Psoas muscle (tissue), 8 donors: ENCODE data around the gene KRT78. TPM values are rescaled to one million over a fixed set of nuclear protein-coding genes. Genes with fewer than 3 reads are reported as not detected.

ENCODE experiments used
- ATAC-seq, 4 donors: fragments of 200-7000 bp; cut with Tn5 transposase; one replicate each; pipeline ENCODE4 v1.9.1; 2020; ENCODE audit warnings: moderate library complexity in 3 of 4, mild to moderate bottlenecking in 2 of 4
- DNase-seq, 2 donors: peaks; one replicate each; pipeline ENCODE4 v3.0.0-alpha.2; 2020
- H3K27ac ChIP-seq: fragments of 200-600 bp; one replicate; pipeline ENCODE4 v1.8.0; 2022
- H3K27me3 ChIP-seq, 3 donors: fragments of 200-600 bp in 1 of 3; one replicate each; pipeline versions ENCODE4 v1.6.1 to v1.8.0; 2013 to 2022; ENCODE audit warnings: low read length in 2 of 3, mild to moderate bottlenecking in 2 of 3, moderate library complexity in 1 of 3; ENCODE audit not compliant: insufficient read depth in 3 of 3
- H3K36me3 ChIP-seq, 2 donors: fragments of 200-600 bp in 1 of 2; one replicate each; pipeline versions ENCODE4 v1.6.1 to v1.8.0; 2013 to 2022; ENCODE audit warnings: low read depth in 1 of 2, mild to moderate bottlenecking in 1 of 2, moderate library complexity in 1 of 2; ENCODE audit not compliant: insufficient read depth in 1 of 2
- H3K4me1 ChIP-seq: fragments of 200-600 bp; one replicate; pipeline ENCODE4 v1.8.0; 2022
- H3K4me3 ChIP-seq: fragments of 200-600 bp; one replicate; pipeline ENCODE4 v1.8.0; 2022; ENCODE audit warnings: mild to moderate bottlenecking
- H3K9me3 ChIP-seq: fragments of 200-600 bp; one replicate; pipeline ENCODE4 v1.8.0; 2022
- WGBS, 3 donors: extraction: QIAGEN DNeasy Blood & Tissue Kit; methylation state at CpG; one replicate each; pipeline versions ENCODE4 v1.1.6 to v1.1.7; 2013; 5-methylcytosine and 5-hydroxymethylcytosine counted together
- intact Hi-C, 2 donors: fragments of 100-400 bp; cut with DNase I; formaldehyde crosslinking; loops; one replicate each; pipeline versions ENCODE4 v1.11.0 to v1.14.2; 2022
- polyA plus RNA-seq, 3 donors: library from polyadenylated mRNA; stranded (reverse); fragments of 200-250 nt; gene quantifications; one replicate each; pipeline ENCODE4 v1.2.3, GENCODE V29; 2013
- total RNA-seq, 4 donors: library from RNA; stranded (reverse); fragmentation: NEBNext Ultra II Directional in 2 of 4; extraction: Animal tissue kit (Norgen Biotek cat#: 25700) in 2 of 4; gene quantifications; one replicate each; pipeline versions ENCODE4 v1.2.1 to v1.2.4, GENCODE V29; 2021 to 2023
- TF ChIP-seq, protein P1 (sequence below): fragments of 200-600 bp; IDR thresholded peaks from one replicate; pipeline ENCODE4 v1.8.0; 2022; ENCODE audit warnings: antibody characterized with exemption
- donor health status: healthy with polysubstance abuse.
- donor health status: DM: no; HTN: no; CAD: no; lungs with moderate emphysema.
- donor health status: Bipolar disorder and iron deficiency.
- donor health status: healthy.
- donor health status: DM: yes; HTN: yes; CAD: no.
- donor health status: DM: no; HTN: no; CAD: no.
- donor health status: DM: no; HTN: no; CAD: no.
- donor health status: DM: yes; HTN: yes; CAD: no.

The KRT78 gene
- total and polyA plus RNA-seq, 7 donors, result 0.04 TPM; not detected in 6

DNA sequence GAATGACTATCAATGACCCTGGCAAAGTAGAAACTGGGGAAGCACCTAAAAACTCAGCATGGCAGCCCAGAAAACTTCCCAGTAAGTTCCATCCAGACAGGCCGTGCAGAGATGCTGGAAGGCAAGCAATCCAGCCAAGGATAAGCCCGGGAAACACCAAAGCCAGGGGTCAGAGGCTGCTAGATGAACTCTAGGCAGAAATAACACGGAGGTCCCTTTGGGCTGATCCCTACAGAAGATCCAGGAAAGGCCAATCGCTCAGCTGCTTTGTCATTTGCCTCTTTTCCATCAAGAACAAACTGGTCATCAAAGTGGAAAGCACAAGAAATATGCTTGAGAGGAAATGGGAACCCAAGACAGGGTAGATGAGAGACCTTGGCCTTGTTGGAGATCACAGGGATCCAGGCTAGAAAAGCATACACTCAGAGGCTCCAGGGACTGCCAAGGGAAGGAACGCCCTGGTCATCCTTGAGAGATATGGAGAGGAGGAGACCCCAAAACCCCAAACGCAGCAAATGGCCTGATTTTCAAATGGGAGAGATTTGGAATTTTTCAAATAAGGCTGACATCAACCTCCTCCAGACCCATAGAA lies 21.2 kb downstream of the KRT78 start:
- no peaks in the 10 kb centered on the region for H3K9me3 ChIP-seq
- no peak overlapping the region for H3K27ac ChIP-seq
- WGBS, 3 donors, result 76 to 80% (median 77%) methylated on average over 6 of the region's 6 CpGs
- no peak overlapping the region for H3K4me3 ChIP-seq
- DNase-seq, result no peak
- no peaks in the 10 kb centered on the region for H3K4me1 ChIP-seq
- ATAC-seq, result no peak
- TF ChIP-seq, protein P1, sequence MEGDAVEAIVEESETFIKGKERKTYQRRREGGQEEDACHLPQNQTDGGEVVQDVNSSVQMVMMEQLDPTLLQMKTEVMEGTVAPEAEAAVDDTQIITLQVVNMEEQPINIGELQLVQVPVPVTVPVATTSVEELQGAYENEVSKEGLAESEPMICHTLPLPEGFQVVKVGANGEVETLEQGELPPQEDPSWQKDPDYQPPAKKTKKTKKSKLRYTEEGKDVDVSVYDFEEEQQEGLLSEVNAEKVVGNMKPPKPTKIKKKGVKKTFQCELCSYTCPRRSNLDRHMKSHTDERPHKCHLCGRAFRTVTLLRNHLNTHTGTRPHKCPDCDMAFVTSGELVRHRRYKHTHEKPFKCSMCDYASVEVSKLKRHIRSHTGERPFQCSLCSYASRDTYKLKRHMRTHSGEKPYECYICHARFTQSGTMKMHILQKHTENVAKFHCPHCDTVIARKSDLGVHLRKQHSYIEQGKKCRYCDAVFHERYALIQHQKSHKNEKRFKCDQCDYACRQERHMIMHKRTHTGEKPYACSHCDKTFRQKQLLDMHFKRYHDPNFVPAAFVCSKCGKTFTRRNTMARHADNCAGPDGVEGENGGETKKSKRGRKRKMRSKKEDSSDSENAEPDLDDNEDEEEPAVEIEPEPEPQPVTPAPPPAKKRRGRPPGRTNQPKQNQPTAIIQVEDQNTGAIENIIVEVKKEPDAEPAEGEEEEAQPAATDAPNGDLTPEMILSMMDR, result no peak
- no peaks in the 10 kb centered on the region for H3K36me3 ChIP-seq
- intact Hi-C loops, result no loop called here
- H3K27me3 ChIP-seq, result peaks cover 0 to 21% (median 5%) of the 10 kb centered on the region in 3 donors

DNA sequence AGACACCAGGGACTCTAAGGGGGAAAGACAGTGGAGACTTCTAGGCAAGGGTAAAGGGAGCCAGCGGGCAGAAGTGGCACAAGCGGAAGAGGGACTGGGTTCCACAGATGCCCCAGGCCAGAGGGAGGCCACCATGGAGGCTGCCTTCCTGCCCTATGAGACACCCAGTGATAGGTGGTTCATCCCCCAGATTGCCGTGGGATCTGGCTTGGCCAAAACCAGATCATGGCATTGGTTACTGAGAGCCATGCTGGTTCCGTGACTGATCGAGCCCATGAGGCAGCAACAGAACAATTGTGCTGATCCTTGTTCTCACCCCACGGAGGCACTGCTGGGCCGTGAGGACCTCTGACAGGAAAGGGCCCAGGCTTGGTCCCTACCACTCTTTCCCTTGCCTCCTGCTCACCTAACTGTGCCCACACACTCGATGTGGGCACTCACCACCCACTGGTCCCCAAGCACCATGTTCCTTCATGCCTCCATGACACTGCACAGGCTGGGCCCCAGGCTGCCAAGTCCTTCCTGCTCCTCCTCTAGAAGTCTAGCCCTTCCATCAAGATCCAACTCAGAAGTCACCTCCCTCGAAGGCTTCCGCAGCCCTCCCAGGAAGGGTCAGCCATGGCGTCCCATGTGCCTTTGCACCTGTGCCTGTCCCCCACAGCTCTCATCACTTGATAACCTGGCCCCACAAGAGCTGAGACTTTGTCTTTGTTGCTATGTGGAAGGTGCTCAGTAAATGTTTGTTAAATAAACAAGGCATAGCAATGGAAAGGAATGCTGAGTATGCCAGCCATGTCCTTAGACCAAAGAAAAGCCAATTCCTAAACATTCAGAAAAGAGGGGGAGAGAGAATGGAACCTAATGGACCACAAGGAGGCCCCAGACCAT lies 21.9 kb downstream of the KRT78 start:
- no peaks in the 10 kb centered on the region for H3K36me3 ChIP-seq
- TF ChIP-seq, protein P1, result no peak
- ATAC-seq (no peak), DNase-seq (no peak)
- no peaks in the 10 kb centered on the region for H3K4me1 ChIP-seq
- intact Hi-C loops, result no loop called here
- H3K9me3 ChIP-seq, result no peaks in the 10 kb centered on the region
- 90 to 92% (median 91%) methylated on average over 11 of the region's 11 CpGs for WGBS, 3 donors
- H3K4me3 ChIP-seq, result no peak overlapping the region
- H3K27ac ChIP-seq, result no peak overlapping the region
- peaks cover 0 to 21% (median 5%) of the 10 kb centered on the region in 3 donors for H3K27me3 ChIP-seq

DNA sequence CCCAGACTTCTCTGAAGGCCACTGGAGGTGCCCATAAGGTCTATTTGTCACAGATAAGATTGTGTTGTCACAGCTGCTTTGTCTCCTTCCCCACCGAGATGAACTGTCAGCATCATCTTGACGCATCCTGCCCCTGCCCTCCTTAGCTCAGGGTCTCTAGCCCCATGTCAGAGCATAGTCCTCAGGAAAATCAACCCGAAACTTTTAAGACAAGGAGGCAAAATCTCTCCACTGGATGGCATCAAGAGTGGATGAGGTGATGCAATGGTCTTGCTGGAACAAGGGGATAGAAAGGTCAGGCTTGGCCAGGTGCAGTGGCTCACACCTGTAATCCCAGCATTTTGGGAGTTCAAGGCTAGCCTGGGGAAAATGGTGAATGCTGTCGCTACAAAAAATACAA lies 22.8 kb downstream of the KRT78 start:
- Histone ChIP-seq H3K36me3 (no peaks in the 10 kb centered on the region), H3K27ac (no peak overlapping the region), H3K27me3 (peaks cover 0 to 27% (median 3%) of the 10 kb centered on the region in 3 donors), H3K4me1 (no peaks in the 10 kb centered on the region), H3K9me3 (no peaks in the 10 kb centered on the region), H3K4me3 (no peak overlapping the region)
- TF ChIP-seq, protein P1, result no peak
- DNase-seq, result no peak
- intact Hi-C loops, result no loop called here
- 75 to 80% (median 78%) methylated on average over 4 of the region's 4 CpGs for WGBS, 3 donors
- no peak for ATAC-seq

DNA sequence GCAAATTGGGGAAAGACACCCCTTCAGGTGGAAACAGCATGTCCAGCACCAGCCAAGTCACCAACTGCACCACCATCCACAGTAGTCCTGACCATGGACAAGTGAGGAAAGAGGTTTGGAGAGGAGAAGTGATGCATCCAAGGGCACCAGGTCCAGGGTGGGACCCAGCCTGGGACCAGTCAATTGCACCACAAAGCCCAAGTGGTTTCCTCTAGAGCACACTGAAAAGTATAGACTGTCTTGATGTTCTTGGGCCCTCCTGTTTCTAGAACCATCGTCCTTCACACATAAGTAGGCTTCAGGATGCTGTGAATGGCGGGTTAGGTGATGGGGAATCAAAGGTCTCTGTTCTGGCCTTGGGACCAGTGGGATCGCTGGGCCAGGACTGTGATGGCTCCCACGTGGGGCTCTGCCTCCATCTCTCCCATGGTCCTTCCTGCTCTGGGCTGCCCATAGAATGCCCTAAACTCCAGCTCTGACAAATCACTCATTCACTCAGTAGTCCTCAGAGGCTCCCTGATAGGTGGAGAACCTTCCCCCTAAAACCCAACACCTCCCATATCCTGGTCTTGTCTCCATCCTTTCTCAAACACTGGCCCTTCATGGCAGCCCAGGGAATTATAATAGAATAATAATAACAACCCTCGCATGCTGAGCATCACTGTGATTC lies 23.9 kb downstream of the KRT78 start:
- Histone ChIP-seq H3K27ac (no peak overlapping the region), H3K27me3 (peaks cover 0 to 37% (median 5%) of the 10 kb centered on the region in 3 donors), H3K9me3 (no peaks in the 10 kb centered on the region), H3K4me3 (no peak overlapping the region), H3K4me1 (no peaks in the 10 kb centered on the region), H3K36me3 (no peaks in the 10 kb centered on the region)
- TF ChIP-seq, protein P1, result no peak
- ATAC-seq, result no peak
- no peak for DNase-seq
- intact Hi-C loops, result no loop called here
- 87 to 89% (median 87%) methylated on average over 5 of the region's 5 CpGs for WGBS, 3 donors
